NCI-H226 (cell line): ENCODE data around the gene PLD1.

Experiments used
- DNase-seq: peaks from one replicate; pipeline ENCODE4 v3.0.0-alpha.2; 2015

PLD1 gene

GRCh38 chr3:171551296-171551695 lies 259.0 kb downstream of the PLD1 start:
- DNase-seq, result no peak
